Pancreas (tissue), 10 donors: ENCODE measurements around the gene DLG2. TPM values are rescaled to one million over a fixed set of nuclear protein-coding genes. Genes with fewer than 3 reads are reported as not detected.
"Not testable (repeated sequence)": the region's sequence is repeated elsewhere in the genome, so short reads cannot be mapped to it uniquely, and the experiment has no call there.

Experiments
- ATAC-seq, 4 donors: fragments of 200-7000 bp; cut with Tn5 transposase; one replicate each; pipeline versions ENCODE4 v1.8.0 to v1.9.1; 2020; ENCODE audit warnings: mild to moderate bottlenecking in 4 of 4, moderate library complexity in 4 of 4
- DNase-seq, 6 donors: peaks; one replicate each; pipeline ENCODE4 v3.0.0-alpha.2; 2020
- FAIRE-seq: peaks from 2 replicates; lab custom pipeline; 2012; peaks lifted over from hg19 to GRCh38; lab: Jason Lieb, UNC
- H3K27ac ChIP-seq, 4 donors: fragments of 200-600 bp; sonication (generic); 1 replicate in 3 of 4; 2 replicates in 1 of 4; pipeline versions ENCODE4 v1.5.0 to v1.8.0; 2020
- H3K27me3 ChIP-seq, 4 donors: fragments of 200-600 bp; one replicate each; pipeline ENCODE4 v1.8.0; 2021
- H3K36me3 ChIP-seq, 3 donors: fragments of 200-600 bp; sonication (generic) in 1 of 3; one replicate each; pipeline versions ENCODE4 v1.5.0 to v1.8.0; 2020 to 2021
- H3K4me1 ChIP-seq, 3 donors: fragments of 200-600 bp; one replicate each; pipeline ENCODE4 v1.8.0; 2021
- H3K4me3 ChIP-seq, 4 donors: fragments of 200-600 bp; sonication (generic) in 2 of 4; one replicate each; pipeline versions ENCODE4 v1.5.0 to v1.8.0; 2020 to 2021
- H3K9me3 ChIP-seq, 4 donors: fragments of 200-600 bp; one replicate each; pipeline ENCODE4 v1.8.0; 2021
- CTCF ChIP-seq, 4 donors: fragments of 200-600 bp; sonication (generic) in 3 of 4; IDR thresholded peaks; one replicate each; pipeline versions ENCODE4 v1.5.0 to v1.8.0; 2021; ENCODE audit warnings: antibody characterized with exemption in 4 of 4
- WGBS, 2 donors: extraction: QIAGEN DNeasy Blood & Tissue Kit; methylation state at CpG; one replicate each; pipeline ENCODE4 v1.1.7; 2013; 5-methylcytosine and 5-hydroxymethylcytosine counted together
- intact Hi-C, 3 donors: fragments of 100-400 bp; cut with DNase I; formaldehyde crosslinking; loops; one replicate each; pipeline versions ENCODE4 v1.11.1 to v1.14.2; 2022
- polyA plus RNA-seq, 2 donors: library from polyadenylated mRNA; stranded (reverse); fragments of 200-250 nt; gene quantifications; one replicate each; pipeline ENCODE4 v1.2.3, GENCODE V29; 2013
- total RNA-seq, 6 donors: library from RNA; stranded (reverse); fragmentation: NEBNext Ultra II Directional in 4 of 6; extraction: Animal tissue kit (Norgen Biotek cat#: 25700) in 4 of 6; gene quantifications; one replicate each; pipeline versions ENCODE4 v1.2.1 to v1.2.4, GENCODE V29; 2021 to 2023
- donor health status: healthy with polysubstance abuse.
- donor health status: DM: no; HTN: no; CAD: no; lungs with moderate emphysema.
- donor health status: DM: no; HTN: no; CAD: no.
- donor health status: control.
- donor health status: control.
- donor health status: Bipolar disorder and iron deficiency.
- donor health status: DM: yes; HTN: yes; CAD: no.
- donor health status: DM: no; HTN: no; CAD: no.
- donor health status: DM: no; HTN: no; CAD: no.
- donor health status: DM: yes; HTN: yes; CAD: no.

Gene DLG2
- total and polyA plus RNA-seq, 8 donors: 1.2 to 5.4 (median 3.6) TPM

- H3K27ac ChIP-seq: peak overlapping the region in 3 of 4 donors; percentile 97 to 98 (median 98)
- no peaks in the 10 kb centered on the region for H3K9me3 ChIP-seq
- ATAC-seq: no peak
- H3K27me3 ChIP-seq: no peaks in the 10 kb centered on the region
- H3K4me1 ChIP-seq: peaks cover 21 to 43% (median 34%) of the 10 kb centered on the region in 3 donors
- FAIRE-seq: no peak
- H3K36me3 ChIP-seq: peaks cover 0 to 9% (median 4%) of the 10 kb centered on the region in 3 donors
- H3K4me3 ChIP-seq: peak overlapping the region; percentile 66 to 89 (median 78)
- DNase-seq: no peak
- TF ChIP-seq CTCF (IDR thresholded peaks at IDR 0.05): no peak
- intact Hi-C loops: no loop called here
- WGBS, 2 donors: 1 to 2% methylated on average over 10 of the region's 10 CpGs
Observed at GRCh38 chr11:85663080-85663752, 36.1 kb upstream of the DLG2 start.

- H3K27ac ChIP-seq: no peak overlapping the region
- FAIRE-seq (no peak), DNase-seq (no peak), ATAC-seq (no peak)
- H3K36me3 ChIP-seq: peaks cover 0 to 13% (median 8%) of the 10 kb centered on the region in 3 donors
- H3K27me3 ChIP-seq: no peaks in the 10 kb centered on the region
- WGBS, 2 donors: 9 to 10% methylated on average over 4 of the region's 4 CpGs
- peaks cover 22 to 43% (median 37%) of the 10 kb centered on the region in 3 donors for H3K4me1 ChIP-seq
- no peak for TF ChIP-seq CTCF (IDR thresholded peaks at IDR 0.05)
- intact Hi-C loops: no loop called here
- peak overlapping the region in 3 of 4 donors; percentile 78 to 89 (median 79) for H3K4me3 ChIP-seq
- H3K9me3 ChIP-seq: no peaks in the 10 kb centered on the region
Observed at GRCh38 chr11:85661972-85662664, 35.0 kb upstream of the DLG2 start.

GRCh38 chr11:85658180-85658579 is 31.0 kb upstream of the DLG2 start:
- TF ChIP-seq CTCF (IDR thresholded peaks at IDR 0.05): no peak
- H3K27ac ChIP-seq: no peak overlapping the region
- DNase-seq (no peak), FAIRE-seq (no peak), ATAC-seq (no peak)
- intact Hi-C loops: no loop called here
- peaks cover 0 to 27% (median 17%) of the 10 kb centered on the region in 3 donors for H3K36me3 ChIP-seq
- H3K27me3 ChIP-seq: no peaks in the 10 kb centered on the region
- 17 to 19% methylated on average over 1 of the region's 1 CpG for WGBS, 2 donors
- H3K4me1 ChIP-seq: peaks cover 19 to 40% (median 29%) of the 10 kb centered on the region in 3 donors
- H3K9me3 ChIP-seq: no peaks in the 10 kb centered on the region
- no peak overlapping the region for H3K4me3 ChIP-seq

- H3K36me3 ChIP-seq: peaks cover 0 to 27% (median 17%) of the 10 kb centered on the region in 3 donors
- 76 to 89% methylated on average over 1 of the region's 1 CpG for WGBS, 2 donors
Observed at GRCh38 chr11:85656777-85657176, 29.6 kb upstream of the DLG2 start.

GRCh38 chr11:85654343-85654742 is 27.2 kb upstream of the DLG2 start:
- intact Hi-C loops, H3K27ac ChIP-seq, FAIRE-seq, ATAC-seq, DNase-seq, H3K27me3 ChIP-seq, H3K4me3 ChIP-seq, H3K9me3 ChIP-seq: not testable (repeated sequence)
- Histone ChIP-seq H3K4me1 (peaks cover 12 to 27% (median 19%) of the 10 kb centered on the region in 3 donors), H3K36me3 (peaks cover 0 to 18% (median 15%) of the 10 kb centered on the region in 3 donors)
- 97 to 99% methylated on average over 3 to 4 of the region's 4 CpGs for WGBS, 2 donors

More at GRCh38 chr11:85656777-85657176, 29.6 kb upstream of the DLG2 start:
- TF ChIP-seq CTCF (IDR thresholded peaks at IDR 0.05): no peak
- Histone ChIP-seq H3K4me3 (no peak overlapping the region), H3K27me3 (no peaks in the 10 kb centered on the region), H3K4me1 (peaks cover 19 to 34% (median 28%) of the 10 kb centered on the region in 3 donors), H3K27ac (no peak overlapping the region), H3K9me3 (no peaks in the 10 kb centered on the region)
- intact Hi-C loops: no loop called here
- DNase-seq (no peak), ATAC-seq (no peak), FAIRE-seq (no peak)
